Measurements from ENCODE around the gene PRKCI.

DNA sequence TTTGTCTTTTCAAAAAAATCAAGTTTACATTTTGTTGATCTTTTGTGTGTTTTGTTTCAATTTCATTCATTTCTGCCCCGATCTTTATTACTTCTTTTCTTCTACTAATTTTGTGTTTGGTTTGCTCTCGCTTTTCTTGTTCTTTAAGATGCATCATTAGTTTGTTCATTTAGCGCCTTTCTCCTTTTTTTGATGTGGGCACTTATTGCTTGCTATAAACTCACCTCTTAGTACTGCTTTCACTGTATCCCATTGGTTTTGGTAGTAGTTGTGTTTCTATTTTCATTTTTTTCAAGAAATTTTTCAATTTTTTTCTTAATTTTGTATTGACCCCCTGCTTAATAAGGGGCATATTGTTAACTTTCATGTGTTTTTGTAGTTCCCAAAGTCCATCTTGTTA lies 34.4 kb downstream of the PRKCI start:
- TF ChIP-seq CTCF (IDR thresholded peaks at IDR 0.05; ENCODE audit: borderline replicate concordance, extremely low read depth, low read length, poor library complexity, severe bottlenecking) = no peak
- TF ChIP-seq EZH2 (IDR thresholded peaks at IDR 0.05; ENCODE audit: borderline replicate concordance, low read depth, low read length, severe bottlenecking) = no peak

Data from DND-41 (cell line).